ENCODE data around the gene PTH1R.

DNA sequence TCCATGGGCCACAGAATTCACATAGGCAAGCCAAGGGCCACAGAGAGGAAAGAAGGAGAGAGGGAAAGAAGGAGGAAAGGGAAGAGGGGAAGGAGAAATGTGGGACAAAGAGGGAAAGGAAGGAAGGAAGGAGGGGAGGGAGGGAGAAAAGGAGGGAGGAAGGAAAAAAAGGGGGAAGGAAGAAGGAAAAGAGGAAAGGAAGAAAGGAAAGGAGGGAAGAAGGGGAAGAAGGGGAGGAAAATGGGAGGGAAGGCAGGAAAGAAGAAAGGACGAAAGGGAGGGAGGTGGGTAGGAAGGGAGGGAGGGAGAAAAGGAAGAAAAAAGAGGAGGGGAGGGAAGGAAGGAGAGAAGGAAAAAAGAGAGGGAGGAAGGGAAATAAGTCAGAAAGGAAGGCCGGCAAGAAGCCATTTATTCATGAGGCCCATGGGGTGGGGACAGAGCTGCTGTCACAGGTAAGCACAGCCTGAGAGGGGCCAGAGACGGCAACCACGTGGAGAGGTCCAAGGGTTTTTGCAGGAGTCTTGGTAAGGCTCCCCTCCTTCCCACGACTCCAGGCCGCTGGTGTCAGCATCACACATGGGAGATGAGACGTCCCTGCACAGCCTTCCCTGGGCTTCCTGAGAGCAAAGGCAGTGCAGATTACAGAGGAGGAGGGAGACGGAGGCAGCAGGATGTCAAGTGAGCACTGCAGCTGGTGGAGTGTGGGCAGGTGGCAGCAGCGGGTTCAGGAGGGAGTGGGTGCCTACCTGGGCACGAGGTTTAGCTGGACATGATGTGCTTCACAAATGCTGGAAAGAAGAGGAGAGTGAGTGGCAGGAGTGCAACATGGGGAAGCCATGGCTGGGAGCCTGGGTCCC, 19.8 kb upstream of the PTH1R start:
- no peak for TF ChIP-seq EZH2 (IDR thresholded peaks at IDR 0.05)
- TF ChIP-seq, protein P1, sequence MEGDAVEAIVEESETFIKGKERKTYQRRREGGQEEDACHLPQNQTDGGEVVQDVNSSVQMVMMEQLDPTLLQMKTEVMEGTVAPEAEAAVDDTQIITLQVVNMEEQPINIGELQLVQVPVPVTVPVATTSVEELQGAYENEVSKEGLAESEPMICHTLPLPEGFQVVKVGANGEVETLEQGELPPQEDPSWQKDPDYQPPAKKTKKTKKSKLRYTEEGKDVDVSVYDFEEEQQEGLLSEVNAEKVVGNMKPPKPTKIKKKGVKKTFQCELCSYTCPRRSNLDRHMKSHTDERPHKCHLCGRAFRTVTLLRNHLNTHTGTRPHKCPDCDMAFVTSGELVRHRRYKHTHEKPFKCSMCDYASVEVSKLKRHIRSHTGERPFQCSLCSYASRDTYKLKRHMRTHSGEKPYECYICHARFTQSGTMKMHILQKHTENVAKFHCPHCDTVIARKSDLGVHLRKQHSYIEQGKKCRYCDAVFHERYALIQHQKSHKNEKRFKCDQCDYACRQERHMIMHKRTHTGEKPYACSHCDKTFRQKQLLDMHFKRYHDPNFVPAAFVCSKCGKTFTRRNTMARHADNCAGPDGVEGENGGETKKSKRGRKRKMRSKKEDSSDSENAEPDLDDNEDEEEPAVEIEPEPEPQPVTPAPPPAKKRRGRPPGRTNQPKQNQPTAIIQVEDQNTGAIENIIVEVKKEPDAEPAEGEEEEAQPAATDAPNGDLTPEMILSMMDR (IDR thresholded peaks at IDR 0.05) = no peak
- no peak for TF ChIP-seq EZH2phosphoT487 (IDR thresholded peaks at IDR 0.05)

All from neural progenitor cell (in vitro differentiated cells).